GM12801 (cell line): Measurements from ENCODE around the gene VWC2.

Experiments
- CTCF ChIP-seq: IDR thresholded peaks from one replicate; pipeline ENCODE4 v1.5.1; 2011; ENCODE audit warnings: control low read depth; ENCODE audit not compliant: insufficient read length; ENCODE audit errors: extremely low read depth

VWC2 gene

GRCh38 chr7:49894543-49894942, 121.1 kb downstream of the VWC2 start:
- no peak for TF ChIP-seq CTCF

- no peak for TF ChIP-seq CTCF
These were observed 138.5 kb downstream of the VWC2 start for GRCh38 chr7:49911909-49912308.

- TF ChIP-seq CTCF = no peak
These were observed 153.3 kb downstream of the VWC2 start for GRCh38 chr7:49926720-49927119.

- no peak for TF ChIP-seq CTCF
These were observed 154.2 kb downstream of the VWC2 start for GRCh38 chr7:49927631-49928030.

- no peak for TF ChIP-seq CTCF
These were observed 155.3 kb downstream of the VWC2 start for GRCh38 chr7:49928787-49929186.

- TF ChIP-seq CTCF = no peak
These were observed 158.2 kb downstream of the VWC2 start for GRCh38 chr7:49931627-49932026.

GRCh38 chr7:49937608-49938007, 164.2 kb downstream of the VWC2 start:
- TF ChIP-seq CTCF = no peak
